Right lobe of liver (tissue), 4 donors: ENCODE data around the gene SLC35A3.

Source experiments
- CTCF ChIP-seq, 4 donors: fragments of 200-600 bp in 3 of 4; fragments of 450-650 bp in 1 of 4; IDR thresholded peaks; one replicate each; pipeline versions ENCODE4 v1.5.1 to v1.8.0; 2016 to 2022; ENCODE audit warnings: antibody characterized with exemption in 4 of 4, mild to moderate bottlenecking in 2 of 4
- POLR2A ChIP-seq: fragments of 450-650 bp; IDR thresholded peaks from one replicate; pipeline ENCODE4 v1.6.1; 2017; ENCODE audit warnings: antibody characterized with exemption, mild to moderate bottlenecking
- donor health status: DM: no; HTN: no; CAD: no.
- donor health status: DM: no; HTN: no; CAD: no.
- donor health status: DM: no; HTN: yes; CAD: no.

GRCh38 chr1:99993468-99993845 lies 23.7 kb downstream of the SLC35A3 start:
- TF ChIP-seq CTCF (IDR thresholded peaks at IDR 0.05) (no peak), POLR2A (no peak)
